Fibroblast of lung (primary cell): ENCODE data around the gene DCTN2. TPM values are rescaled to one million over a fixed set of nuclear protein-coding genes. Genes with fewer than 3 reads are reported as not detected.

Experiments
- DNase-seq, 2 donors: peaks; one replicate each; pipeline versions ENCODE4 v3.0.0 to v3.0.0-alpha.2; 2010; ENCODE audit warnings: low read depth in 2 of 2
- H2AFZ ChIP-seq: 2 replicates; pipeline ENCODE4 v1.5.1; 2012; ENCODE audit warnings: low read length, control low read depth, inconsistent platforms
- H3K27ac ChIP-seq: 2 replicates; pipeline ENCODE4 v1.5.1; 2011; ENCODE audit warnings: low read length, control low read depth; ENCODE audit not compliant: insufficient read depth
- H3K27me3 ChIP-seq: 2 replicates; pipeline ENCODE4 v1.5.1; 2011; ENCODE audit warnings: mild to moderate bottlenecking, low read length; ENCODE audit not compliant: control insufficient read depth, insufficient read depth
- H3K36me3 ChIP-seq: 2 replicates; pipeline ENCODE4 v1.5.1; 2011; ENCODE audit warnings: low read length; ENCODE audit not compliant: control insufficient read depth, insufficient read depth
- H3K4me1 ChIP-seq: 2 replicates; pipeline ENCODE4 v1.5.1; 2011; ENCODE audit warnings: low read length; ENCODE audit not compliant: control insufficient read depth, insufficient read depth; ENCODE audit errors: extremely low read depth
- H3K4me2 ChIP-seq: 2 replicates; pipeline ENCODE4 v1.5.1; 2011; ENCODE audit warnings: low read length, control low read depth; ENCODE audit not compliant: insufficient read depth; ENCODE audit errors: extremely low read depth
- H3K4me3 ChIP-seq, 4 experiments: fragments of 200-600 bp in 1 of 4; sonication (generic) in 1 of 4; replicated peaks in 1 of 4; 2 replicates each; pipeline ENCODE4 v1.5.1; 2011 to 2016; ENCODE audit warnings: low read length in 4 of 4, low read depth in 3 of 4, mild to moderate bottlenecking in 3 of 4, control low read depth in 2 of 4, inconsistent platforms in 1 of 4, mixed read lengths in 1 of 4; ENCODE audit not compliant: insufficient read depth in 1 of 4; ENCODE audit errors: control extremely low read depth in 1 of 4
- H3K79me2 ChIP-seq: 2 replicates; pipeline ENCODE4 v1.5.1; 2012; ENCODE audit warnings: mild to moderate bottlenecking, low read length, inconsistent platforms; ENCODE audit not compliant: control insufficient read depth, insufficient read depth
- H3K9ac ChIP-seq: 2 replicates; pipeline ENCODE4 v1.5.1; 2011; ENCODE audit warnings: mild to moderate bottlenecking, low read length, control low read depth; ENCODE audit not compliant: insufficient read depth
- H3K9me3 ChIP-seq: 2 replicates; pipeline ENCODE4 v1.5.1; 2012; ENCODE audit warnings: low read depth, low read length; ENCODE audit not compliant: control insufficient read depth, insufficient read depth
- H4K20me1 ChIP-seq: 2 replicates; pipeline ENCODE4 v1.5.1; 2011; ENCODE audit warnings: low read length; ENCODE audit not compliant: control insufficient read depth, insufficient read depth; ENCODE audit errors: extremely low read depth
- CTCF ChIP-seq, 2 donors: IDR thresholded peaks in 1 of 2; conservative IDR thresholded peaks in 1 of 2; 1 replicate in 1 of 2; 2 replicates in 1 of 2; pipeline ENCODE4 v1.5.1; 2011 to 2012; ENCODE audit warnings: low read length in 2 of 2, control low read depth in 1 of 2, inconsistent platforms in 1 of 2, low read depth in 1 of 2, mild to moderate bottlenecking in 1 of 2
- EZH2 ChIP-seq: IDR thresholded peaks from 2 replicates; pipeline ENCODE4 v1.5.1; 2012; ENCODE audit warnings: low read length, control low read depth, mild to moderate bottlenecking; ENCODE audit errors: missing control alignments
- polyA plus RNA-seq, 2 donors: library from polyadenylated mRNA; depleted of rRNA in 1 of 2; stranded (reverse) in 1 of 2; unstranded in 1 of 2; fragments of >200 nt; gene quantifications; 2 replicates each; pipeline ENCODE4 v1.2.1, GENCODE V29; 2011 to 2012; ENCODE audit warnings: missing spikeins in 1 of 2
- total RNA-seq: library from RNA; depleted of rRNA; stranded (reverse); fragments of >200 nt; gene quantifications from 2 replicates; pipeline ENCODE4 v1.2.1, GENCODE V29; 2014

The DCTN2 gene
- total and polyA plus RNA-seq, 2 donors (not counting 1 experiment from before 2014, with no cell fraction given), result 101 to 211 TPM

GRCh38 chr12:57539134-57539768 is 7.7 kb downstream of the DCTN2 start:
- H3K4me2 ChIP-seq, result no peak overlapping the region
- no peak overlapping the region for H3K9ac ChIP-seq
- no peaks in the 10 kb centered on the region for H4K20me1 ChIP-seq
- no peak overlapping the region for H3K27ac ChIP-seq
- H3K4me3 ChIP-seq, result no peak overlapping the region
- no peak overlapping the region for H2AFZ ChIP-seq
- H3K27me3 ChIP-seq, result no peaks in the 10 kb centered on the region
- no peak for DNase-seq
- H3K36me3 ChIP-seq, result peaks cover 9% of the 10 kb centered on the region
- H3K4me1 ChIP-seq, result no peaks in the 10 kb centered on the region
- TF ChIP-seq CTCF (conservative IDR thresholded peaks at IDR 0.05 in 1 of 2, IDR thresholded peaks at IDR 0.05 in 1 of 2; ENCODE audit: low read depth in 1 of 2, low read length in 2 of 2), result no peak
- no peak for TF ChIP-seq EZH2
- H3K79me2 ChIP-seq, result peaks cover 8% of the 10 kb centered on the region
- no peaks in the 10 kb centered on the region for H3K9me3 ChIP-seq

- Histone ChIP-seq H3K27ac (no peak overlapping the region), H3K36me3 (peaks cover 18% of the 10 kb centered on the region), H3K4me2 (no peak overlapping the region), H4K20me1 (no peaks in the 10 kb centered on the region), H3K4me3 (no peak overlapping the region), H3K27me3 (no peaks in the 10 kb centered on the region), H3K9me3 (no peaks in the 10 kb centered on the region), H3K4me1 (no peaks in the 10 kb centered on the region), H3K79me2 (peaks cover 2% of the 10 kb centered on the region), H2AFZ (no peak overlapping the region), H3K9ac (no peak overlapping the region)
- TF ChIP-seq EZH2, result no peak
- no peak for TF ChIP-seq CTCF (conservative IDR thresholded peaks at IDR 0.05 in 1 of 2, IDR thresholded peaks at IDR 0.05 in 1 of 2; ENCODE audit: low read depth in 1 of 2, low read length in 2 of 2)
- no peak for DNase-seq
These were observed 10.4 kb downstream of the DCTN2 start for GRCh38 chr12:57536597-57536942.

GRCh38 chr12:57535764-57536596 is 11.0 kb downstream of the DCTN2 start:
- H3K4me2 ChIP-seq, result no peak overlapping the region
- no peaks in the 10 kb centered on the region for H3K27me3 ChIP-seq
- no peak overlapping the region for H2AFZ ChIP-seq
- no peaks in the 10 kb centered on the region for H3K4me1 ChIP-seq
- H3K9me3 ChIP-seq, result no peaks in the 10 kb centered on the region
- TF ChIP-seq CTCF (conservative IDR thresholded peaks at IDR 0.05 in 1 of 2, IDR thresholded peaks at IDR 0.05 in 1 of 2; ENCODE audit: low read depth in 1 of 2, low read length in 2 of 2) (no peak), EZH2 (no peak)
- peaks cover 20% of the 10 kb centered on the region for H3K36me3 ChIP-seq
- H3K9ac ChIP-seq, result no peak overlapping the region
- no peaks in the 10 kb centered on the region for H4K20me1 ChIP-seq
- no peak overlapping the region for H3K27ac ChIP-seq
- no peak overlapping the region for H3K4me3 ChIP-seq
- H3K79me2 ChIP-seq, result peaks cover 2% of the 10 kb centered on the region
- DNase-seq, result no peak
